ENCODE results near the gene METAP1.

DNA sequence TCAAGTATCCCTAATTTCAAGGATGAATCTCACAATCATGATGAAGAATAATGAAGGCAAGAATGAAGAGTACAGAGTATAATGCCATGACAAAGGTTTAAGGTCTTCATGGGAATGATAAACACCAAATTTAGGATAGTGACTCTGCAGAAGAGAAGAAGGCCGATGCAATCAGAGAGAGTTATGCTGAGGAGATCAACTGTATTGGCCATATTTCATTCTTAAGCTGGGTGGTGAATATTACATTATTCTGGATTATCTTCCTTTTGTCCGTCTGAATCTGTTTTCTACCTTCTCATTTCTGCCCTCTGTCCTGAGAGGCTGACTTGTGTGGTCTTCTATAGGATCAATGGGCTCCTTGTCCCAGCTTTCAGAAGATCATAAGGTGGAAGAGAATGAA, 7.8 kb upstream of the METAP1 start:
- TF ChIP-seq, protein P1, sequence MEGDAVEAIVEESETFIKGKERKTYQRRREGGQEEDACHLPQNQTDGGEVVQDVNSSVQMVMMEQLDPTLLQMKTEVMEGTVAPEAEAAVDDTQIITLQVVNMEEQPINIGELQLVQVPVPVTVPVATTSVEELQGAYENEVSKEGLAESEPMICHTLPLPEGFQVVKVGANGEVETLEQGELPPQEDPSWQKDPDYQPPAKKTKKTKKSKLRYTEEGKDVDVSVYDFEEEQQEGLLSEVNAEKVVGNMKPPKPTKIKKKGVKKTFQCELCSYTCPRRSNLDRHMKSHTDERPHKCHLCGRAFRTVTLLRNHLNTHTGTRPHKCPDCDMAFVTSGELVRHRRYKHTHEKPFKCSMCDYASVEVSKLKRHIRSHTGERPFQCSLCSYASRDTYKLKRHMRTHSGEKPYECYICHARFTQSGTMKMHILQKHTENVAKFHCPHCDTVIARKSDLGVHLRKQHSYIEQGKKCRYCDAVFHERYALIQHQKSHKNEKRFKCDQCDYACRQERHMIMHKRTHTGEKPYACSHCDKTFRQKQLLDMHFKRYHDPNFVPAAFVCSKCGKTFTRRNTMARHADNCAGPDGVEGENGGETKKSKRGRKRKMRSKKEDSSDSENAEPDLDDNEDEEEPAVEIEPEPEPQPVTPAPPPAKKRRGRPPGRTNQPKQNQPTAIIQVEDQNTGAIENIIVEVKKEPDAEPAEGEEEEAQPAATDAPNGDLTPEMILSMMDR (IDR thresholded peaks at IDR 0.05), result no peak
- TF ChIP-seq POLR2A (IDR thresholded peaks at IDR 0.05), result no peak

Measured in vagina (tissue), 2 donors.